Upper lobe of right lung (tissue), 1 donor: Measurements from ENCODE around the gene NOD1. TPM values are rescaled to one million over a fixed set of nuclear protein-coding genes. Genes with fewer than 3 reads are reported as not detected.
"Not testable (repeated sequence)": the region's sequence is repeated elsewhere in the genome, so short reads cannot be mapped to it uniquely, and the experiment has no call there.

Experiments used
- ATAC-seq: fragments of 200-7000 bp; cut with Tn5 transposase; one replicate; pipeline ENCODE4 v1.9.1; 2020; ENCODE audit warnings: mild to moderate bottlenecking, moderate library complexity
- DNase-seq: peaks from one replicate; pipeline ENCODE4 v3.0.0-alpha.2; 2020
- H3K27ac ChIP-seq: fragments of 200-600 bp; one replicate; pipeline ENCODE4 v1.8.0; 2022
- H3K27me3 ChIP-seq: fragments of 200-600 bp; one replicate; pipeline ENCODE4 v1.8.0; 2022; ENCODE audit warnings: mild to moderate bottlenecking
- H3K36me3 ChIP-seq: fragments of 200-600 bp; one replicate; pipeline ENCODE4 v1.8.0; 2022
- H3K4me1 ChIP-seq: fragments of 200-600 bp; one replicate; pipeline ENCODE4 v1.8.0; 2022
- H3K4me3 ChIP-seq: fragments of 200-600 bp; one replicate; pipeline ENCODE4 v1.8.0; 2022; ENCODE audit warnings: mild to moderate bottlenecking
- H3K9me3 ChIP-seq: fragments of 200-600 bp; one replicate; pipeline ENCODE4 v1.8.0; 2022
- CTCF ChIP-seq: fragments of 200-600 bp; IDR thresholded peaks from one replicate; pipeline ENCODE4 v1.8.0; 2022; ENCODE audit warnings: antibody characterized with exemption
- intact Hi-C: fragments of 100-400 bp; cut with DNase I; formaldehyde crosslinking; loops from one replicate; pipeline ENCODE4 v1.11.0; 2022
- total RNA-seq: library from RNA; stranded (reverse); fragmentation: NEBNext Ultra II Directional; extraction: Animal tissue kit (Norgen Biotek cat#: 25700); gene quantifications from one replicate; pipeline ENCODE4 v1.2.1, GENCODE V29; 2021
- donor health status: DM: no; HTN: yes; CAD: no; lungs with severe emphysema.

NOD1 gene
- total RNA-seq, 1 donor from 2014 or later: 43.5 TPM

DNA sequence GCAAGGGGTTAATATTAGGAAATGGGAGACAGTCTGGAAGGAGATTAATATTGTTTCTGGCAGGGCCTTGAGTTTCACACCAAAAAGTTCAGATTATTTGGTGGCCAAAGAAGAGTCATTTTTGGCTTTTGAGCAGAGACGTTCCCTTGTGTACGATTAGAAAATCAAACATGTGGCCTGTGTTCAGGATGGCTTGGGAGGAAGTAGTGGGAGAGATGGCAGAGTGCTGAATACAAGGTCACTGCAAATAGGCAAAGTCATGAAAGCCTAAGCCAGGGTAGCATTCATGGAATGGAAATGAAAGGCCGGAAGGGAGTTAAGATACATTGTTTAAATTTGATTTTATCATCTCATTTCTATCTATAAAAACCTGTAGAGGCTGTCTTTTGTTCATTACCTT is 35.6 kb upstream of the NOD1 start:
- no peak overlapping the region for H3K27ac ChIP-seq
- no peak for TF ChIP-seq CTCF
- intact Hi-C loops: no loop called here
- H3K9me3 ChIP-seq: no peaks in the 10 kb centered on the region
- H3K36me3 ChIP-seq: no peaks in the 10 kb centered on the region
- no peak overlapping the region for H3K4me3 ChIP-seq
- no peaks in the 10 kb centered on the region for H3K4me1 ChIP-seq
- no peak for ATAC-seq
- H3K27me3 ChIP-seq: no peaks in the 10 kb centered on the region
- DNase-seq: no peak

DNA sequence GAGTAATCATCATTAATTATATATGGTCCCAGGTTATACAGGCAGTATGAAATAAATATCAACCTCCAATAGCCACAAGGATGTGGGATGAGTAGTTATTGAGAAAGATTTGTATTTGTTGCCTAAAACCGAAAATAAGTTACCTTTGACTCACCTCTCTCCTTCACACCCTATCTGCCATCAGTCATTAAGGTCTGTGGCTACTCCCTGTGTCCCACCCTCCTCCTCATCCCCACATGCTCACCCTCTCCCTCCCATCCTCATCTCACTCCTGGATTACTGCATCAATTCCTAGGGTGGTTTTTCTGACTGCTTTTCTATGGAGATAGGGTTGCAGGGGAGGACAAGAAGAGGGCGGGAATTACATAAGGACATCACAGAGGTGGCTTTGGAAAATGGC is 35.2 kb upstream of the NOD1 start:
- TF ChIP-seq CTCF: no peak
- no peaks in the 10 kb centered on the region for H3K27me3 ChIP-seq

GRCh38 chr7:30511973-30512662 is 33.5 kb upstream of the NOD1 start:
- H3K4me3 ChIP-seq: no peak overlapping the region
- H3K9me3 ChIP-seq: no peaks in the 10 kb centered on the region
- no peaks in the 10 kb centered on the region for H3K4me1 ChIP-seq
- H3K27me3 ChIP-seq: no peaks in the 10 kb centered on the region
- no peak overlapping the region for H3K27ac ChIP-seq
- no peak for TF ChIP-seq CTCF
- ATAC-seq: no peak
- intact Hi-C loops: no loop called here
- no peaks in the 10 kb centered on the region for H3K36me3 ChIP-seq
- no peak for DNase-seq

More for the DNA sequence above, 35.2 kb upstream of the NOD1 start:
- no peaks in the 10 kb centered on the region for H3K9me3 ChIP-seq
- no peak overlapping the region for H3K27ac ChIP-seq
- no peak overlapping the region for H3K4me3 ChIP-seq
- intact Hi-C loops: no loop called here
- DNase-seq: no peak
- ATAC-seq: no peak
- H3K4me1 ChIP-seq: no peaks in the 10 kb centered on the region
- H3K36me3 ChIP-seq: no peaks in the 10 kb centered on the region

DNA sequence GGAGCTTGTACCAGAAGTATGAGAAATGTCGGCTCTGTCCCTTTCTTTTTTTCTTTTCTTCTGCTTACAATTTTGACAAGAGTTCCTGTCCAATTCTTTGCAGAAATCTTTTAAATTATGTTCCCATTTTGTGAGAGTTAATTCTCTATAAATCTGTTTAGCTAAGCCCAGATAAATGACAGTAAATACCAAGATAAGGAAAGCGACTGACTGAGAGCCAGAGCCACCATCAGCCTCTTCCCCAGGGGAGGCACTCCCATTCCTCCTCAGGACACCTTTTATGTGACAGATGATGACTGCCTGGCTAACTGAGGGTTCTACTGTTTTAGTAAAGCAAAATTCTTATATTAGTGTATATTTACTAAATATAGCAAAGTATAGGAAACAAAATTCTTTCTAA is 32.9 kb upstream of the NOD1 start:
- intact Hi-C loops: no loop called here
- TF ChIP-seq CTCF: no peak

GRCh38 chr7:30510124-30511075 is 31.8 kb upstream of the NOD1 start:
- ATAC-seq (peak; percentile 83), DNase-seq (no peak)
- Histone ChIP-seq H3K4me3 (no peak overlapping the region), H3K27ac (no peak overlapping the region), H3K4me1 (no peaks in the 10 kb centered on the region), H3K27me3 (no peaks in the 10 kb centered on the region), H3K36me3 (no peaks in the 10 kb centered on the region), H3K9me3 (no peaks in the 10 kb centered on the region)
- peak; percentile 89 for TF ChIP-seq CTCF
- intact Hi-C loops: no loop called here

More for the DNA sequence above, 32.9 kb upstream of the NOD1 start:
- H3K27me3 ChIP-seq: no peaks in the 10 kb centered on the region
- no peaks in the 10 kb centered on the region for H3K36me3 ChIP-seq
- ATAC-seq: no peak
- no peak overlapping the region for H3K4me3 ChIP-seq
- H3K27ac ChIP-seq: no peak overlapping the region
- DNase-seq: no peak
- no peaks in the 10 kb centered on the region for H3K4me1 ChIP-seq
- no peaks in the 10 kb centered on the region for H3K9me3 ChIP-seq

GRCh38 chr7:30509171-30509857 is 30.7 kb upstream of the NOD1 start:
- ATAC-seq, H3K36me3 ChIP-seq, DNase-seq, H3K4me3 ChIP-seq, H3K4me1 ChIP-seq, intact Hi-C loops, H3K9me3 ChIP-seq, H3K27me3 ChIP-seq, H3K27ac ChIP-seq: not testable (repeated sequence)

GRCh38 chr7:30507346-30507900 is 28.8 kb upstream of the NOD1 start:
- ATAC-seq, H3K9me3 ChIP-seq, H3K4me3 ChIP-seq, H3K27ac ChIP-seq, DNase-seq, H3K36me3 ChIP-seq, intact Hi-C loops, H3K27me3 ChIP-seq: not testable (repeated sequence)
- peaks cover 17% of the 10 kb centered on the region for H3K4me1 ChIP-seq
